Umbilical cord (tissue), 2 donors: ENCODE data around the gene ARHGAP26. TPM values are rescaled to one million over a fixed set of nuclear protein-coding genes. Genes with fewer than 3 reads are reported as not detected.
A peak's percentile ranks its signal among the peaks of the same experiment; 100 is the strongest.

ENCODE experiments used
- DNase-seq: peaks from one replicate; pipeline ENCODE4 v3.0.0-alpha.2; 2015; ENCODE audit warnings: low spot score
- total RNA-seq: library from RNA; depleted of rRNA; stranded (reverse); fragments of >200 nt; gene quantifications from one replicate; pipeline ENCODE4 v1.2.3, GENCODE V29; 2014; ENCODE audit warnings: low replicate concordance; ENCODE audit not compliant: insufficient read depth

ARHGAP26 gene
- total RNA-seq, 1 donor from 2014 or later = 17.3 TPM

- DNase-seq = no peak
These were observed 20.9 kb upstream of the ARHGAP26 start for GRCh38 chr5:142749321-142749720.

GRCh38 chr5:142753116-142753631 lies 17.0 kb upstream of the ARHGAP26 start:
- no peak for DNase-seq

- no peak for DNase-seq
These were observed 16.1 kb upstream of the ARHGAP26 start for GRCh38 chr5:142754031-142754430.

- no peak for DNase-seq
These were observed 13.6 kb upstream of the ARHGAP26 start for GRCh38 chr5:142756576-142756975.

GRCh38 chr5:142757564-142757963 lies 12.6 kb upstream of the ARHGAP26 start:
- no peak for DNase-seq

- DNase-seq = no peak
These were observed 11.9 kb upstream of the ARHGAP26 start for GRCh38 chr5:142758062-142758795.

- DNase-seq = no peak
These were observed 11.4 kb upstream of the ARHGAP26 start for GRCh38 chr5:142758796-142759145.

- DNase-seq = no peak
These were observed 6.5 kb upstream of the ARHGAP26 start for GRCh38 chr5:142763701-142764100.

GRCh38 chr5:142767178-142767577 lies 3.0 kb upstream of the ARHGAP26 start:
- DNase-seq = no peak

- DNase-seq = no peak
These were observed 2.3 kb upstream of the ARHGAP26 start for GRCh38 chr5:142767911-142768310.

GRCh38 chr5:142769251-142769792 lies 855 bp upstream of the ARHGAP26 start:
- DNase-seq = no peak

- peak; percentile 49 for DNase-seq
These were observed 753 bp downstream of the ARHGAP26 start for GRCh38 chr5:142770650-142771609.

- DNase-seq = no peak
These were observed 1.5 kb downstream of the ARHGAP26 start for GRCh38 chr5:142771666-142772065.

- no peak for DNase-seq
These were observed 2.5 kb downstream of the ARHGAP26 start for GRCh38 chr5:142772446-142773293.

GRCh38 chr5:142777099-142777498 lies 6.9 kb downstream of the ARHGAP26 start:
- no peak for DNase-seq

GRCh38 chr5:142777850-142778249 lies 7.7 kb downstream of the ARHGAP26 start:
- no peak for DNase-seq

GRCh38 chr5:142779163-142779840 lies 9.1 kb downstream of the ARHGAP26 start:
- peak; percentile 75 for DNase-seq

- no peak for DNase-seq
These were observed 10.7 kb downstream of the ARHGAP26 start for GRCh38 chr5:142780871-142781270.

GRCh38 chr5:142782976-142783530 lies 12.9 kb downstream of the ARHGAP26 start:
- DNase-seq = no peak

- peak; percentile 74 for DNase-seq
These were observed 13.6 kb downstream of the ARHGAP26 start for GRCh38 chr5:142783601-142784341.
